Heart left ventricle (tissue), 16 donors: ENCODE data around the gene ASCL5. TPM values are rescaled to one million over a fixed set of nuclear protein-coding genes. Genes with fewer than 3 reads are reported as not detected.

ENCODE experiments used
- ATAC-seq, 4 donors: fragments of 200-7000 bp; cut with Tn5 transposase; one replicate each; pipeline ENCODE4 v1.9.1; 2020 to 2022; ENCODE audit warnings: moderate library complexity in 4 of 4, mild to moderate bottlenecking in 3 of 4, moderate number of reproducible peaks in 1 of 4
- DNase-seq, 5 donors: peaks; one replicate each; pipeline ENCODE4 v3.0.0-alpha.2; 2020
- H3K27ac ChIP-seq, 12 donors: fragments of 200-600 bp; sonication (generic) in 4 of 12; one replicate each; pipeline versions ENCODE4 v1.5.0 to v1.8.0; 2016 to 2022; ENCODE audit warnings: mild to moderate bottlenecking in 2 of 12
- H3K27me3 ChIP-seq, 9 donors: fragments of 200-600 bp; sonication (generic) in 2 of 9; one replicate each; pipeline versions ENCODE4 v1.5.1 to v1.8.0; 2016 to 2022; ENCODE audit warnings: mild to moderate bottlenecking in 3 of 9
- H3K36me3 ChIP-seq, 9 donors: fragments of 200-600 bp; sonication (generic) in 2 of 9; one replicate each; pipeline versions ENCODE4 v1.5.0 to v1.8.0; 2018 to 2022; ENCODE audit warnings: mild to moderate bottlenecking in 2 of 9
- H3K4me1 ChIP-seq, 12 donors: fragments of 200-600 bp; sonication (generic) in 4 of 12; one replicate each; pipeline versions ENCODE4 v1.5.0 to v1.8.0; 2016 to 2022; ENCODE audit warnings: mild to moderate bottlenecking in 3 of 12
- H3K4me3 ChIP-seq, 12 donors: fragments of 200-600 bp; sonication (generic) in 4 of 12; one replicate each; pipeline versions ENCODE4 v1.5.0 to v1.8.0; 2017 to 2022; ENCODE audit warnings: mild to moderate bottlenecking in 9 of 12, moderate library complexity in 4 of 12
- H3K9me3 ChIP-seq, 12 donors: fragments of 200-600 bp; sonication (generic) in 4 of 12; one replicate each; pipeline versions ENCODE4 v1.5.0 to v1.8.0; 2016 to 2022; ENCODE audit warnings: mild to moderate bottlenecking in 1 of 12
- CTCF ChIP-seq, 12 donors: fragments of 200-600 bp; sonication (generic) in 4 of 12; IDR thresholded peaks; one replicate each; pipeline versions ENCODE4 v1.5.0 to v1.8.0; 2018 to 2022; ENCODE audit warnings: antibody characterized with exemption in 12 of 12, mild to moderate bottlenecking in 5 of 12
- POLR2A ChIP-seq, 2 donors: fragments of 450-650 bp; IDR thresholded peaks; one replicate each; pipeline ENCODE4 v1.6.1; 2017; ENCODE audit warnings: antibody characterized with exemption in 2 of 2, mild to moderate bottlenecking in 2 of 2, moderate library complexity in 2 of 2
- WGBS, 4 donors: extraction: QIAGEN DNeasy Blood & Tissue Kit in 2 of 4; methylation state at CpG; one replicate each; pipeline versions ENCODE4 v1.1.5 to v1.1.7; 2013 to 2018; 5-methylcytosine and 5-hydroxymethylcytosine counted together
- intact Hi-C, 10 donors: fragments of 100-400 bp; cut with DNase I; formaldehyde crosslinking; loops; one replicate each; pipeline versions ENCODE4 v1.11.1 to v1.14.2; 2022
- polyA plus RNA-seq, 2 donors: library from polyadenylated mRNA; stranded (reverse); fragments of 200-250 nt; gene quantifications; one replicate each; pipeline ENCODE4 v1.2.3, GENCODE V29; 2013
- total RNA-seq, 9 donors: library from RNA; depleted of rRNA in 2 of 9; stranded (reverse); fragments of >200 nt in 2 of 9; fragmentation: NEBNext Ultra II Directional in 3 of 9; extraction: Animal tissue kit (Norgen Biotek cat#: 25700) in 3 of 9; gene quantifications; one replicate each; pipeline versions ENCODE4 v1.1.0 to v1.2.4, GENCODE V29; 2016 to 2023
- donor health status: ischemic (EF 13 %, LVEDD 7.1; RV severe dilation, severe dysfunction).
- donor health status: healthy with polysubstance abuse.
- donor health status: DM: no; HTN: yes; CAD: no.
- donor health status: DM: no; HTN: no; CAD: no.
- donor health status: ischemic (EF 25% LVEDD 6.9; RV normal size, moderate dysfunction).
- donor health status: ischemic (EF 25% LVEDD 5.7; RV mildly dilated, moderate dysfunction).
- donor health status: healthy.
- donor health status: DM: yes; HTN: yes; CAD: no.
- donor health status: ischemic (EF 35%, LVEDD 5.7; RV mildly dilated, moderate dysfunction).
- donor health status: nonischemic (EF 11% LVEDD 7.7; RV severe dilation, severe dysfunction).
- donor health status: DM: yes; HTN: yes; CAD: no.
- donor health status: PGD.
- donor health status: ischemic (EF 29% LVEDD 5.4; RV normal size, mild dysfunction).
- donor health status: nonischemic (EF 23%, LVEDD 6.1; RV moderate dilation, normal function).

ASCL5 gene
- total and polyA plus RNA-seq, 11 donors, result not detected

- DNase-seq (no peak), ATAC-seq (no peak)
- Histone ChIP-seq H3K9me3 (no peaks in the 10 kb centered on the region), H3K27ac (no peak overlapping the region), H3K4me1 (peaks cover 0 to 32% (median 0%) of the 10 kb centered on the region in 12 donors), H3K27me3 (no peaks in the 10 kb centered on the region), H3K4me3 (no peak overlapping the region), H3K36me3 (peaks cover 0 to 83% (median 59%) of the 10 kb centered on the region in 9 donors)
- intact Hi-C loops, result no loop called here
- 89 to 99% (median 98%) methylated on average over 5 of the region's 5 CpGs for WGBS, 4 donors
- TF ChIP-seq POLR2A (IDR thresholded peaks at IDR 0.05) (no peak), CTCF (IDR thresholded peaks at IDR 0.05) (no peak)
Observed at GRCh38 chr1:201139306-201139705, 12.3 kb upstream of the ASCL5 start.

- peaks cover 0 to 32% (median 0%) of the 10 kb centered on the region in 12 donors for H3K4me1 ChIP-seq
- peak overlapping the region in 1 of 12 donors; percentile 75 for H3K27ac ChIP-seq
- H3K9me3 ChIP-seq, result no peaks in the 10 kb centered on the region
- TF ChIP-seq CTCF (IDR thresholded peaks at IDR 0.05) (no peak), POLR2A (IDR thresholded peaks at IDR 0.05) (no peak)
- intact Hi-C loops, result no loop called here
- ATAC-seq (no peak), DNase-seq (no peak)
- peaks cover 0 to 79% (median 53%) of the 10 kb centered on the region in 9 donors for H3K36me3 ChIP-seq
- no peak overlapping the region for H3K4me3 ChIP-seq
- H3K27me3 ChIP-seq, result no peaks in the 10 kb centered on the region
- WGBS, 4 donors, result 72 to 84% (median 80%) methylated on average over 6 of the region's 6 CpGs
Observed at GRCh38 chr1:201138311-201138840, 11.4 kb upstream of the ASCL5 start.

GRCh38 chr1:201137579-201138310 is 10.8 kb upstream of the ASCL5 start:
- no peak overlapping the region for H3K4me3 ChIP-seq
- WGBS, 4 donors, result 78 to 89% (median 86%) methylated on average over 6 of the region's 6 CpGs
- no peaks in the 10 kb centered on the region for H3K9me3 ChIP-seq
- TF ChIP-seq CTCF (IDR thresholded peaks at IDR 0.05), result no peak
- no peak for TF ChIP-seq POLR2A (IDR thresholded peaks at IDR 0.05)
- peak overlapping the region in 3 of 12 donors; percentile 26 to 75 (median 29) for H3K27ac ChIP-seq
- H3K27me3 ChIP-seq, result no peaks in the 10 kb centered on the region
- H3K4me1 ChIP-seq, result peaks cover 0 to 29% (median 0%) of the 10 kb centered on the region in 12 donors
- peak; percentile 55 to 74 (median 66) for ATAC-seq
- intact Hi-C loops, result no loop called here
- peak in 3 of 5 donors; percentile 42 to 61 (median 54) for DNase-seq
- H3K36me3 ChIP-seq, result peaks cover 0 to 72% (median 46%) of the 10 kb centered on the region in 9 donors

GRCh38 chr1:201137024-201137392 is 10.0 kb upstream of the ASCL5 start:
- Histone ChIP-seq H3K27me3 (no peaks in the 10 kb centered on the region), H3K36me3 (peaks cover 0 to 65% (median 39%) of the 10 kb centered on the region in 9 donors), H3K27ac (peak overlapping the region in 1 of 12 donors; percentile 75), H3K4me3 (no peak overlapping the region), H3K4me1 (peaks cover 0 to 22% (median 0%) of the 10 kb centered on the region in 12 donors), H3K9me3 (no peaks in the 10 kb centered on the region)
- no peak for TF ChIP-seq POLR2A (IDR thresholded peaks at IDR 0.05)
- TF ChIP-seq CTCF (IDR thresholded peaks at IDR 0.05), result no peak
- intact Hi-C loops, result no loop called here
- 94 to 97% (median 96%) methylated on average over 7 of the region's 7 CpGs for WGBS, 4 donors
- DNase-seq (no peak), ATAC-seq (no peak)
